ENCODE results near the gene SFXN5.

The SFXN5 gene

GRCh38 chr2:73050121-73050545, 21.4 kb downstream of the SFXN5 start:
- DNase-seq, result no peak

DNA sequence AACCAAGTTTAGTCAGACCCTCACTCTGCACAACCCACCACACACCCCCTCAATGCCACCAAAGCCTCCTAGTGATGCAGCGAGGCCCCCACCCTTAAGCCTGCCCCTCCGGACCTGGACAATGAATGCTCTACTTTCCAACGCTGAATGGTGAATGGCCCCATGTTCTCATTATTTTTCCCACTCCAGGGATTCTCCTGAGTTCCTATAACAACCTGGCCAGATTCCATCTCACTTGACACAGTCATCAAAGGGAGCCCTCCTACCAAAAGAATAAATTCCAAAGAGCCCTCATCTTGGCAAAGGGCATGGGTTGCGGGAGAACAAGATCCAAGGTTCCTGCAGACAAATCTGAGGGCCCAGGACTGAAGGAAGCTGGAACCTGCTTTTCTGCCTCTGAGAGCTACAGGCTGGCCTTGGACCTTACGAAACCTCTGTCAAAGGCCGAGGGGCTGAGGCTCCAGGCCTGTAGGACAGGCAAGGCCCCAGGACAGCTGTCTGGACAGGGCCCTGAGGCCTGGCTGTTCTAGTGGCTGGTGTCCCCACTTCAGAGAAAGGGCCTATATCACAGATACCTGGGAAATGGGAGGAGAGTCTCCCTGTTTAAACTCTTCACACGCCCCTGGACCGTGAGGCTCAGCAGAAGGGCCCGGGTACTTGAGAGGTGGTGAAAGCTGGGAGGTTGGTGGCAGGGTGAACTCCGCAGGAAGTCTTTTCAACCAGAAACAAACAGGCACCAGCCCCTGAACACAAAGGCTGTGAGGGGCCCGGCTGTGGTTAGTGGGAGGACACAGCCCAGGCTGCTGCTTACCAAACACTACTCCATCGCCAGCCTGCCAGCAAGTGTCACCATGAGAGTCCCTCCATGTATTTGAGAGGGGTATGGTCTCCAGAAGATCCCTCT, 27.3 kb downstream of the SFXN5 start:
- no peak for DNase-seq

DNA sequence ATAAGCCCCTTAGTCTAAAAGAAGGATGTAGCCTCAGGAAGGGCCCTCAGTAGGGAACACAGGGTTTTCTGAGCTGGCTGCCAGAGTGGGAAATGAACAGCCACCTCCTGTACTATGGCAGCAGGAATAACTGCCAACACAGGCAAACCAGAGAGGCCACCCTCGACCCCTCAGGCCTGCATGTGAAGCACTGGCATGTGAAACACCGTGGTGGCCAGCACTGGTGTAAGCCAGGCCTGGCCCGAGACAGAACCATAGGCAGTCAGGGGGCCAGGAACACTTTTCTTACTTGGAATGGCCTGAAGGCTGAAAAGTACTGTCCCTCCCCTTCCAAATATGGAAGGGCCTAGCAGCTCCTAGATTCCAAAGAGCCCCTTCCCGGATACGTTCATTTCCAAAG, 28.2 kb downstream of the SFXN5 start:
- no peak for DNase-seq

- peak; percentile 95 for DNase-seq
Observed at GRCh38 chr2:73037947-73038585, 33.4 kb downstream of the SFXN5 start.

GRCh38 chr2:73036766-73037165, 34.7 kb downstream of the SFXN5 start:
- DNase-seq, result peak; percentile 13

GRCh38 chr2:73035899-73036711, 35.4 kb downstream of the SFXN5 start:
- DNase-seq, result no peak

- DNase-seq, result no peak
Observed at GRCh38 chr2:73034661-73035375, 36.7 kb downstream of the SFXN5 start.

DNA sequence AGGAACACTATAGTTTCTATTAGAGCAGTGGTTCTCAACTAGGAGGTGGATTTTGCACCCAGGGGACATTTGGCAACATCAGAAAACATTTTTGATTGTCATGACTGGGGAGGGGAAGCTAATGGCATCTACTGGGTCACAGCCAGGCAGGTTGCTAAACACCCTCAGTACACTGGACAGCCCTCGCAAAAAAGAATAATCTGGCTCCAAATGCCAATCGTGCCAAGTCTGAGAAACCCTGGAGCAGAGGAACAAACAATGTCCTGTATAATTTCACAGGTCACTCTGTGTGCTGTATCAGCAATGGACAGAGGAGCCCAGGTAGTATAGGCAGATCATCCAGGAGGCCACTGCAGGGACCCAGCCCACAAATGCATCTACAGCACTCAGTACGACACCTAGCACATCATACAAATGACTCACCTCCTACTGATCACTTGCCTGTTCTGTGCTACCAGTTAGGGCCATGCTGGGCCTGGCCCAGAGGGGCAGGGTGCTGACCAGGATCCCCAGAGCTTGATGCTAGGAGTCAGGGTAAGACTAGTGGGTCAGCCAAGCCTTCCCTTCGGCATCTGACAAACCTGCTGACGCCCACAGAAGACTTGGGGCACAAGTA, 37.6 kb downstream of the SFXN5 start:
- DNase-seq, result no peak

GRCh38 chr2:73033142-73033765, 38.3 kb downstream of the SFXN5 start:
- DNase-seq, result peak; percentile 13

DNA sequence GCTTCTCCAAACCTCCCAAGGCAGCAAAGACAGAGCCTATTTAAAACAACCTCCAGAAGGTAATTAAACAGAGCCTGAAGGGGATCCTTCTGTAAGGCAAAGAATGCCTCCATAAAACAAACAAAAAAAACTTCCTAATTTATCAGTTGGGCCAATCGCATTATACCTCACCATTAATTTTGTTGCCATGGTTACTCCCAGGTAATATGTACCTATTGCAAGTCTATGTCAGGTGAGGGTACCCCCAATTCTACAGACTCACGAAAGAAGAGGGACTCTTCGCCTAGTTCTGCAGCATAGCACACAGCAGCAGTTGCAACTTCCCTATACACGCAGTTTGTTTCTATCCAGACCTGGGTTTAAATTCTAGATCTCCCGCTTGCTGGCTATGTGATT, 38.8 kb downstream of the SFXN5 start:
- DNase-seq, result no peak

- DNase-seq, result no peak
Observed at GRCh38 chr2:73031725-73032701, 39.5 kb downstream of the SFXN5 start.

- no peak for DNase-seq
Observed at GRCh38 chr2:73031095-73031678, 40.3 kb downstream of the SFXN5 start.

GRCh38 chr2:73028841-73029240, 42.7 kb downstream of the SFXN5 start:
- no peak for DNase-seq

GRCh38 chr2:73027340-73027739, 44.2 kb downstream of the SFXN5 start:
- DNase-seq, result no peak

GRCh38 chr2:73023497-73023896, 48.0 kb downstream of the SFXN5 start:
- no peak for DNase-seq

- DNase-seq, result no peak
Observed at GRCh38 chr2:73022024-73022568, 49.4 kb downstream of the SFXN5 start.

DNA sequence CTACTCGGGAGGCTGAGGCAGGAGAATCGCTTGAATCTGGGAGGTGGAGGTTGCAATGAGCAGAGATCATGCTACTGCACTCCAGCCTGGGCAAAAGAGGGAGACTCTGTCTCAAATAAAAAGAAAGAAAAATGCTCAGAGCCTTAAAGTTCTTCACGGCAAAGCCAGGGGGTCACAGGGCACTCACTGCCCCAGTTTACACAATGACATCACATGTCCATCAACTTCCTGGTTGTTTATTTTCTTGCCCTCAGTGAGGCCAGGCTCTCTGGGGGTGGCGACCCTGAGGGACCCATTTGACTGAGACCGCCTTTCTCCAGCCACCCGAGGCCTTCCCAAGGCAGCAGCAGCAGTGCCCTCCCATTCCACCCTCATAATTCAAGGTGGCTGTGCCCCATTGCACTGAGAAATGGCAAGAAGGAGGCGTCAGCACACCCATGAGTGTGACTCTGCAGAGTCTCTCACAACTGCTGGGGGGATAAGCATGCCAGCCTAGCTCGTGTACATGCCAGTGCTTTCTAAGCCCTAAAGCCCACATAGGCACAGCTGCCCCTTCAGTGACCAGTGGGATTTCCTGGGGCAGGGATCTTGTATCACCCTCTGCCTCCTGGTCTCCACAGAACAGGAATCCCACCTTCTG, 50.0 kb downstream of the SFXN5 start:
- DNase-seq, result peak; percentile 7

DNA sequence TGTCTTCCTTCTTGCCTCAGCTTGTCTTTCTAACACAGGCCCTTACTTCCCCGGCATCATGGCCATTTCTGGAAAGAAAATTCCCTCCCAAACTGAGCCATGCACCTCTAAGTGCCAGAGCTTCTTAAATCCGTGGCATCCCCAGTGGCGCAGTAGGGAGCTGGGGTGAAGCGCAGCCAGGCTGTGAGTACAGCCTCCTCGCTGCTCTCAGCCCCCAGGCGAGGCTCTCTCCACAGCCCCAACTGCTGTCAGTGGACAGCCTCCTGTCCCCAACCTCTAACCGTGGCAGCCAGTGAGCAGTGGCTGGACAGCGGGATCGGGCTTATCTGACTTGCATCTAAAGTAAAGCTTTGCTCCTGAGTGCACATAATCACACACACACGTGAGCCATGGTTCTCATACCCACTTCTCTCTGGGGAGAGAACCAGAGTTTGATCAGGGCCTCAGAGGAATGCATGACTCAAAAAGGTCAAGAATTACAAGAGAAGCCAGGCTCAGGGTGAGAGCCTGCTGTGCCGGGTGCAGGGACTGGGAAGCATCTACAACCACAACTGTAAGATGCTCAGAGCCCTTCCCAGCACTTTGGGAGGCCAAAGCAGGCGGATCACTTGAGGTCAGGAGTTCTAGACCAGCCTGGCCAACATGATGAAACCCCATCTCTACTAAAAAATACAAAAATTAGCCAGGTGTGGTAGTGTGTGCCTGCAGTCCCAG, 50.7 kb downstream of the SFXN5 start:
- DNase-seq, result no peak

GRCh38 chr2:73020306-73020656, 51.2 kb downstream of the SFXN5 start:
- DNase-seq, result no peak

All from DMS53 (cell line).